Spleen (tissue), 7 donors: Measurements from ENCODE around the gene ZER1.

Source experiments
- CTCF ChIP-seq, 11 experiments: fragments of 200-600 bp in 7 of 11; fragments of 450-650 bp in 4 of 11; sonication (generic) in 4 of 11; IDR thresholded peaks in 8 of 11; conservative IDR thresholded peaks in 3 of 11; 1 replicate in 7 of 11; 2 replicates in 4 of 11; pipeline versions ENCODE4 v1.4.0 to v1.8.0; 2016 to 2021; ENCODE audit warnings: antibody characterized with exemption in 11 of 11, inconsistent platforms in 4 of 11, mild to moderate bottlenecking in 1 of 11
- POLR2AphosphoS5 ChIP-seq, 3 donors: sonication (generic); formaldehyde crosslinking; IDR thresholded peaks; one replicate each; pipeline ENCODE4 v1.5.1; 2017; ENCODE audit warnings: antibody characterized with exemption in 3 of 3
- donor health status: DM: no; HTN: no; CAD: no; lungs with moderate emphysema.
- donor health status: DM: no; HTN: no; CAD: no.
- donor health status: DM: no; HTN: no; CAD: no.

- TF ChIP-seq POLR2AphosphoS5 (IDR thresholded peaks at IDR 0.05) = no peak
- TF ChIP-seq CTCF (IDR thresholded peaks at IDR 0.05 in 8 of 11, conservative IDR thresholded peaks at IDR 0.05 in 3 of 11) = no peak
Measured at GRCh38 chr9:128720841-128721486, 50.8 kb downstream of the ZER1 start.
